C4-2B (cell line): ENCODE measurements around the gene RAB43.

Source experiments
- H3K27ac ChIP-seq: fragments of 450-650 bp; 2 replicates; pipeline ENCODE4 v1.5.1; 2017
- CTCF ChIP-seq: fragments of 450-650 bp; conservative IDR thresholded peaks from 2 replicates; pipeline ENCODE4 v1.5.1; 2017; ENCODE audit warnings: mild to moderate bottlenecking
- ZFX ChIP-seq: fragments of 450-650 bp; IDR thresholded peaks from 2 replicates; pipeline ENCODE4 v1.6.1; 2017

The RAB43 gene

GRCh38 chr3:129052675-129053074 is 68.9 kb downstream of the RAB43 start:
- peak overlapping the region; percentile 51 for H3K27ac ChIP-seq
- TF ChIP-seq CTCF (no peak), ZFX (no peak)

GRCh38 chr3:129051871-129052340 is 69.7 kb downstream of the RAB43 start:
- no peak overlapping the region for H3K27ac ChIP-seq
- TF ChIP-seq CTCF (no peak), ZFX (no peak)

GRCh38 chr3:129050556-129051295 is 70.9 kb downstream of the RAB43 start:
- TF ChIP-seq ZFX (no peak), CTCF (no peak)
- no peak overlapping the region for H3K27ac ChIP-seq

GRCh38 chr3:129047553-129047839 is 74.1 kb downstream of the RAB43 start:
- H3K27ac ChIP-seq, result no peak overlapping the region
- TF ChIP-seq ZFX (no peak), CTCF (no peak)

- no peak overlapping the region for H3K27ac ChIP-seq
- TF ChIP-seq ZFX (no peak), CTCF (no peak)
Observed at GRCh38 chr3:129046732-129047552, 74.7 kb downstream of the RAB43 start.

GRCh38 chr3:129046037-129046731 is 75.4 kb downstream of the RAB43 start:
- TF ChIP-seq ZFX, result no peak
- no peak for TF ChIP-seq CTCF

GRCh38 chr3:129045675-129046036 is 75.9 kb downstream of the RAB43 start:
- TF ChIP-seq CTCF, result no peak
- H3K27ac ChIP-seq, result no peak overlapping the region

More at GRCh38 chr3:129046037-129046731, 75.4 kb downstream of the RAB43 start:
- H3K27ac ChIP-seq, result no peak overlapping the region
